Measurements from ENCODE around the gene ARHGEF7.

GRCh38 chr13:111282425-111282824 is 167.3 kb downstream of the ARHGEF7 start:
- TF ChIP-seq CTCF (optimal IDR thresholded peaks at IDR 0.05 in 1 of 3, IDR thresholded peaks at IDR 0.05 in 1 of 3, conservative IDR thresholded peaks at IDR 0.05 in 1 of 3; ENCODE audit: extremely low read depth in 1 of 3, insufficient read depth in 2 of 3, low read length in 3 of 3) = no peak
- TF ChIP-seq EZH2 (IDR thresholded peaks at IDR 0.05; ENCODE audit: low read length) = no peak
